Activated T-cell treated with anti-CD3 and anti-CD28 coated beads, Interleukin-2, amount 50 U/mL, for 24 hours (primary cell): ENCODE data around the gene SCAI.
"Not testable (repeated sequence)": the region's sequence is repeated elsewhere in the genome, so short reads cannot be mapped to it uniquely, and the experiment has no call there.

Source experiments
- DNase-seq: peaks from one replicate; pipeline ENCODE4 v3.0.0-alpha.2; 2020
- H3K27ac Mint-ChIP-seq: 2 replicates; pipeline ENCODE4 v1.8.0; 2020; ENCODE audit warnings: mild to moderate bottlenecking, mixed read lengths
- H3K27me3 Mint-ChIP-seq: 2 replicates; pipeline ENCODE4 v1.8.0; 2020; ENCODE audit warnings: mixed read lengths
- H3K36me3 Mint-ChIP-seq: 2 replicates; pipeline ENCODE4 v1.8.0; 2020; ENCODE audit warnings: low read depth, mixed read lengths
- H3K4me1 Mint-ChIP-seq: 2 replicates; pipeline ENCODE4 v1.8.0; 2020; ENCODE audit warnings: low read depth, mixed read lengths
- H3K4me3 Mint-ChIP-seq: 2 replicates; pipeline ENCODE4 v1.8.0; 2020; ENCODE audit warnings: mild to moderate bottlenecking, moderate library complexity, mixed read lengths
- H3K9me3 Mint-ChIP-seq: 2 replicates; pipeline ENCODE4 v1.8.0; 2020; ENCODE audit warnings: mixed read lengths

SCAI gene

GRCh38 chr9:125137200-125137599 is 6.1 kb downstream of the SCAI start:
- Mint-ChIP-seq H3K9me3 (peaks cover 2% of the 10 kb centered on the region), H3K4me1 (peaks cover 41% of the 10 kb centered on the region), H3K4me3 (no peak overlapping the region), H3K36me3 (peaks cover 22% of the 10 kb centered on the region), H3K27me3 (no peaks in the 10 kb centered on the region), H3K27ac (no peak overlapping the region)
- DNase-seq = no peak

DNA sequence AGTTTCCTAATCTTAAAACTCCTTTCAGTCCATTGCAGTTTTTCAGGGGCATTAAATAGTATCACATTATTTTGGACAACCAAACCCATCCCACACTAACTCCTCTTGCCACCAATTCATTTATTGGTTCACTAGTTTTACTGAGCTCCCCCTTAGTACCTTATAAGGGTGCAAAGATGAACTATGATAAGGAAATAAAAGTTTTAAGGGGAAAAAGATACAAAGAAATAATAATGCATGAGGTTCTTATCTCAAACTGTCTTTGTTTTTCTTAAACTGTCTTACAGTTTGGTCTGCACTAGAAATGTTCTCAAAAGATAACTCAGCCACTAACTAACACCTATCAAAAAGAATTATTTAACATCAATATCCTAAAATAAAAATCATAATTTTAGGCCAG is 8.4 kb downstream of the SCAI start:
- Mint-ChIP-seq H3K9me3 (peaks cover 2% of the 10 kb centered on the region), H3K27me3 (no peaks in the 10 kb centered on the region), H3K27ac (no peak overlapping the region), H3K4me3 (no peak overlapping the region), H3K4me1 (peaks cover 36% of the 10 kb centered on the region), H3K36me3 (peaks cover 18% of the 10 kb centered on the region)
- no peak for DNase-seq

- DNase-seq = no peak
- no peak overlapping the region for H3K4me3 Mint-ChIP-seq
- H3K27me3 Mint-ChIP-seq = no peaks in the 10 kb centered on the region
- H3K27ac Mint-ChIP-seq = peak overlapping the region; percentile 87
- H3K9me3 Mint-ChIP-seq = peaks cover 2% of the 10 kb centered on the region
- H3K36me3 Mint-ChIP-seq = peaks cover 8% of the 10 kb centered on the region
- peaks cover 30% of the 10 kb centered on the region for H3K4me1 Mint-ChIP-seq
Observed at GRCh38 chr9:125133403-125134329, 9.7 kb downstream of the SCAI start.

DNA sequence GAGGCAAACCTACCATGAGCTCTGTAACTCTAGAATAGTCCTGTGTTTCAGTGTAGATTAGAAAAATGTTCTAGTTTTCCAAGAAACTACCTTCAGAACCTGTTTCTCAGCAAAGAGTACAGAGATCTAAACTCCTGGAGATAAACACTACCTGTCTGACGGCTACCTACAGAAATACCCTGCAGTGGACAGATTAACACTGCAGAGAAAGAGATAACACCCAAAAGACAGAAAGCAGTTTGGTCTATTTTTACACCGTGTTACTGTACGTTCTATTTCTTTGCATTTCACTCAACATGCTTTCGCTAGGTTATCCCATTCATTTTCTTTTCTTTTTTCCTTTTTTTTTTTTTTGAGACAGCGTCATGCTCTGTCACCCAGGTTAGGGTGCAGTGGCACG is 11.6 kb downstream of the SCAI start:
- Mint-ChIP-seq H3K9me3 (peaks cover 2% of the 10 kb centered on the region), H3K4me3 (no peak overlapping the region), H3K36me3 (peaks cover 4% of the 10 kb centered on the region), H3K4me1 (peaks cover 33% of the 10 kb centered on the region), H3K27ac (no peak overlapping the region), H3K27me3 (no peaks in the 10 kb centered on the region)
- no peak for DNase-seq

- Mint-ChIP-seq H3K4me3 (peak overlapping the region; percentile 42), H3K27me3 (no peaks in the 10 kb centered on the region), H3K36me3 (no peaks in the 10 kb centered on the region), H3K4me1 (peaks cover 31% of the 10 kb centered on the region), H3K9me3 (no peaks in the 10 kb centered on the region), H3K27ac (peak overlapping the region; percentile 96)
- DNase-seq = peak; percentile 71
Observed at GRCh38 chr9:125126019-125126746, 17.1 kb downstream of the SCAI start.

GRCh38 chr9:125125523-125125922 is 17.8 kb downstream of the SCAI start:
- no peak overlapping the region for H3K4me3 Mint-ChIP-seq
- no peaks in the 10 kb centered on the region for H3K27me3 Mint-ChIP-seq
- no peak for DNase-seq
- no peaks in the 10 kb centered on the region for H3K9me3 Mint-ChIP-seq
- H3K36me3 Mint-ChIP-seq = no peaks in the 10 kb centered on the region
- peaks cover 37% of the 10 kb centered on the region for H3K4me1 Mint-ChIP-seq
- H3K27ac Mint-ChIP-seq = peak overlapping the region; percentile 96

- peak overlapping the region; percentile 11 for H3K27ac Mint-ChIP-seq
- H3K9me3 Mint-ChIP-seq = no peaks in the 10 kb centered on the region
- no peak overlapping the region for H3K4me3 Mint-ChIP-seq
- H3K36me3 Mint-ChIP-seq = peaks cover 4% of the 10 kb centered on the region
- H3K4me1 Mint-ChIP-seq = peaks cover 41% of the 10 kb centered on the region
- no peak for DNase-seq
- H3K27me3 Mint-ChIP-seq = no peaks in the 10 kb centered on the region
Observed at GRCh38 chr9:125121146-125121545, 22.2 kb downstream of the SCAI start.

DNA sequence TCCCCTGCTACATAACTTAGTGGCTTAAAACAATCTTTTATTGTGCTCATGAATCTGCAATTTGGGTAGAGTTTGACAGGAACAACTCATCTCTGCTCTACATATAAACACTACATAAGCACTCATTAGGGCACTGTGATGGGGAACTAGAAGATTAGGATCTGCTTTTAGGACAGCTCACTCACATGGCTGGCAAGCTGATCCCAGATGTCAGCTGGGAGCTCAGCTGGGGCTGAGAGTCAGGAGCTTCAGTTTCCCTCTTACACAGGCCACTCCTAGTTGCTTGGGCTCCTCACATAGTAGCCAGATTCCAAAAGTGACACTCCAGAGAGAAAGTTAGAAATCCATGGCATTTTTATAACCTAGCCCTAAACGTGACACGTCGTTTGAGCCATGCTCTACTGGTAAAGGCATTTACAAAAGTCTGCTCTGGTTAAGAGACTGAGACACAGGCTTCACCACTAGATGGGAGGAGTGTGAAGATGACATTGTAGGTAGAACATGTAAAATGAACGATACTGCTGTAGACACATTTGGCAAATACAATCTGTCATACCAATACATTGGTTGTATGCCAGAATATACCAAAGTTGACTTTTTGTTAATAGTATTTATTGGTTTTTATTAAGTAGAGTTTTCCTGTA is 23.6 kb downstream of the SCAI start:
- Mint-ChIP-seq H3K4me3 (no peak overlapping the region), H3K27ac (peak overlapping the region; percentile 47), H3K36me3 (peaks cover 5% of the 10 kb centered on the region), H3K4me1 (peaks cover 31% of the 10 kb centered on the region), H3K27me3 (no peaks in the 10 kb centered on the region), H3K9me3 (no peaks in the 10 kb centered on the region)
- DNase-seq = no peak

DNA sequence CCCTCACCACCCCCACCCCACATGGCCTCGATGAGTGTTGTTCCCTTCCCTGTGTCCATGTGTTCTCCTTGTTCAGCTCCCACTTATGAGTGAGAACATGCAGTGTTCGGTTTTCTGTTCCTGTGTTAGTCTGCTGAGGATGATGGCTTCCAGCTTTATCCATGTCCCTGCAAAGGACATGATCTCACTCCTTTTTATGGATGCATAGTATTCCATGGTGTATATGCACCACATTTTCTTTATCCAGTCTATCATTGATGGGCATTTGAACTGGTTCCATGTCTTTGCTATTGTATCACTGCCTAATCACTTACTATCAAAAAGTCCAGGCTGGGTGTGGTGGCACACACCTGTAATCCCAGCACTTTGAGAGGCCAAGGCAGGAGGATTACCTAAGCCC is 24.6 kb downstream of the SCAI start:
- not testable (repeated sequence) for H3K27me3 Mint-ChIP-seq, H3K36me3 Mint-ChIP-seq, H3K27ac Mint-ChIP-seq, H3K9me3 Mint-ChIP-seq, DNase-seq, H3K4me3 Mint-ChIP-seq
- H3K4me1 Mint-ChIP-seq = peaks cover 27% of the 10 kb centered on the region

DNA sequence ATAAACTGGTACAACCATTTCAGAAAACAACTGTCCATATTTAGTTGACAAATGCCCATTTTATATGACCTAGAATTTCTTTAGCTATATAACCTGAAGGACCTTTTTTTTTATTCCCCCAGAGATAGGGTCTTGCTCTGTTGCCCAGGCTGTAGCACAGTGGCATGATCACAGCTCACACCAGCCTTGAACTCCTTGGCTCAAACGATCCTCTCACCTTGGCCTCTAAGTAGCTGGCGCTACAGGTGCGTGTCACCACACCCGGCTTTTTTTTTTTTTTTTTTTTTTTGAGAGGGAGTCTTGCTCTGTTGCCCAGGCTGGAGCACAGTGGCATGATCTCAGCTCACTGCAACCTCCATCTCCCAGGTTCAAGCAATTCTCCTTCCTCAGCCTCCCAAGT is 28.8 kb downstream of the SCAI start:
- DNase-seq, H3K27ac Mint-ChIP-seq, H3K27me3 Mint-ChIP-seq, H3K4me3 Mint-ChIP-seq: not testable (repeated sequence)
- Mint-ChIP-seq H3K4me1 (peaks cover 19% of the 10 kb centered on the region), H3K36me3 (peaks cover 29% of the 10 kb centered on the region), H3K9me3 (peaks cover 12% of the 10 kb centered on the region)

- H3K4me1 Mint-ChIP-seq = peaks cover 10% of the 10 kb centered on the region
- H3K9me3 Mint-ChIP-seq = peaks cover 12% of the 10 kb centered on the region
Observed at GRCh38 chr9:125110464-125110863, 32.9 kb downstream of the SCAI start.

GRCh38 chr9:125108541-125108940 is 34.8 kb downstream of the SCAI start:
- not testable (repeated sequence) for H3K27ac Mint-ChIP-seq, H3K4me3 Mint-ChIP-seq
- peaks cover 12% of the 10 kb centered on the region for H3K9me3 Mint-ChIP-seq

More at GRCh38 chr9:125110464-125110863, 32.9 kb downstream of the SCAI start:
- DNase-seq = no peak
- no peak overlapping the region for H3K4me3 Mint-ChIP-seq
- no peaks in the 10 kb centered on the region for H3K27me3 Mint-ChIP-seq
- no peak overlapping the region for H3K27ac Mint-ChIP-seq
- H3K36me3 Mint-ChIP-seq = peaks cover 25% of the 10 kb centered on the region

GRCh38 chr9:125106285-125106893 is 36.9 kb downstream of the SCAI start:
- no peak overlapping the region for H3K4me3 Mint-ChIP-seq
- H3K36me3 Mint-ChIP-seq = peaks cover 3% of the 10 kb centered on the region
- no peak overlapping the region for H3K27ac Mint-ChIP-seq
- no peaks in the 10 kb centered on the region for H3K27me3 Mint-ChIP-seq
- DNase-seq = no peak
- no peaks in the 10 kb centered on the region for H3K9me3 Mint-ChIP-seq
- H3K4me1 Mint-ChIP-seq = peaks cover 15% of the 10 kb centered on the region

More at GRCh38 chr9:125108541-125108940, 34.8 kb downstream of the SCAI start:
- H3K27me3 Mint-ChIP-seq, DNase-seq: not testable (repeated sequence)
- H3K4me1 Mint-ChIP-seq = peaks cover 12% of the 10 kb centered on the region
- peaks cover 20% of the 10 kb centered on the region for H3K36me3 Mint-ChIP-seq

DNA sequence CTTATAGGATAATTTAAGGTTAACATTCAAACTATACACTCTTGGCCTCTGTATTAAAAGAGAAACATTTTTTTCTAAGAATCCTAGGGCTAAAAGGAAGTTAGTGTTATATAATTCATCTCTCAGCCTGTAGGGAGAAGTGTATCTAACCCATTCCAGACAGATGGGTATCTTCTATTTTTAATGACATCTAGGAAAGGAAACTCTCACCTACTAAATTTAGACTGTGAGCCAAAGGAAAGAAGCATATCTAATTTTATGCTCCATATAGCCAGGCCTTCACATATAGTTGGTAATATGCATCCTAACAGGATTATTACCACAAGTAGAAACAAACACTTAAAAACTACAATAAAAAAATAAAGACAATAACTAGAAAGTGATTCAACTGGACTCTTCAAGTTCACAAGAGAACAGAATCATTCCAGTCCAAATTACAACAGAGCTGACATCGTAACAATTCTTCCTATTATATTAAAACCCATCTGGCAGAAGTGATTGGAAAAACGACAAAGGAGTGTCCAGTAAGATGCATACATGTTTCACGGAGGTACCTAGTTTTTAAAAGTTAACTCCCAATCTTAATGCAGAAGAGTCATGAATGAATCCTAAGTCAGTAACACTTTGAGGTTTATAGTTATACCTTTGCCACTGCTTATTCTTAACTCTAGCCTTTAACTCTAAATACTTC is 39.4 kb downstream of the SCAI start:
- Mint-ChIP-seq H3K4me1 (peaks cover 7% of the 10 kb centered on the region), H3K27me3 (no peaks in the 10 kb centered on the region), H3K4me3 (no peak overlapping the region), H3K9me3 (no peaks in the 10 kb centered on the region), H3K27ac (no peak overlapping the region), H3K36me3 (no peaks in the 10 kb centered on the region)
- DNase-seq = no peak
